GM13976 (cell line): ENCODE results near the gene TCTN1.
A peak's percentile ranks its signal among the peaks of the same experiment; 100 is the strongest.

Experiments used
- DNase-seq: peaks from one replicate; pipeline ENCODE4 v3.0.0; 2012; ENCODE audit warnings: low spot score
- CTCF ChIP-seq: IDR thresholded peaks from 2 replicates; pipeline ENCODE4 v1.5.1; 2012; ENCODE audit warnings: borderline replicate concordance, mild to moderate bottlenecking; ENCODE audit not compliant: insufficient read depth; ENCODE audit errors: extremely low read depth, missing control alignments, control extremely low read depth
- in situ Hi-C: fragments of 300-500 bp; cut with MboI; formaldehyde crosslinking; loops from one replicate; pipeline ENCODE4 v1.12.0; 2022; ENCODE audit warnings: low sequenced_read_pairs, mixed read lengths, inconsistent platforms; ENCODE audit not compliant: unreplicated experiment

Gene TCTN1

GRCh38 chr12:110694330-110694901 is 80.5 kb downstream of the TCTN1 start:
- in situ Hi-C loops, result loop anchor here (10.0 kb wide), 1 partner anchor 230 kb away; the partner anchor contains the start of genes FAM216A and GPN3
- DNase-seq, result no peak
- no peak for TF ChIP-seq CTCF

- no peak for TF ChIP-seq CTCF
- DNase-seq, result no peak
- in situ Hi-C loops, result loop anchor here (10.0 kb wide), 1 partner anchor 231 kb away; the partner anchor contains the start of genes FAM216A and GPN3
These were observed 82.4 kb downstream of the TCTN1 start for GRCh38 chr12:110696283-110696682.

DNA sequence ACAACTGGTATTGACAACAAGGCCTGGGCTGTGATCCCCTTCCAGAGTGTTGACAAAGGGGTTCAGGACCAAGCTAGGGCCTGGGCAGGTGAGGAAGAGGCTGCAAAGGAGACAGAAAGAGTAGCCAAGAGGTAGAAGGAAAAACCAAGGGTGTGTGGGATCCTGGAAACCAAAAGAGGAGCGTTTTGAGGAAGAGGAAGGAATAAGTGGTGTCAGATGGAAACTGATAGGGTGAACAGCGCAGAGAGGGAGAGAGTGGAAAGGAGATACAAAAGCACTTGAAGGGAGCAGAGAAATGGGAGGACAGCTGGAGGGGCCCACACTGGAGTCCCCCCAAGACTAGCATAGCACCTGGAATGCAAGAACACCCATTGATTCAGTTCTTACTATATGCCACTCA is 83.3 kb downstream of the TCTN1 start:
- in situ Hi-C loops, result loop anchor here (10.0 kb wide), 1 partner anchor 232 kb away; the partner anchor contains the start of genes FAM216A and GPN3
- DNase-seq, result no peak
- no peak for TF ChIP-seq CTCF

GRCh38 chr12:110698171-110698902 is 84.4 kb downstream of the TCTN1 start:
- DNase-seq, result peak; percentile 86
- peak; percentile 84 for TF ChIP-seq CTCF
- in situ Hi-C loops, result loop anchor here (10.0 kb wide), 1 partner anchor 234 kb away; the partner anchor contains the start of genes FAM216A and GPN3
